COLO668 (cell line): ENCODE data around the gene TSHR.
A peak's percentile ranks its signal among the peaks of the same experiment; 100 is the strongest.
"Not testable (repeated sequence)": the region's sequence is repeated elsewhere in the genome, so short reads cannot be mapped to it uniquely, and the experiment has no call there.

Experiments
- DNase-seq: peaks from one replicate; lab custom pipeline; 2025; ENCODE audit not compliant: unreplicated experiment; lab: John Stamatoyannopoulos, UW

TSHR gene

DNA sequence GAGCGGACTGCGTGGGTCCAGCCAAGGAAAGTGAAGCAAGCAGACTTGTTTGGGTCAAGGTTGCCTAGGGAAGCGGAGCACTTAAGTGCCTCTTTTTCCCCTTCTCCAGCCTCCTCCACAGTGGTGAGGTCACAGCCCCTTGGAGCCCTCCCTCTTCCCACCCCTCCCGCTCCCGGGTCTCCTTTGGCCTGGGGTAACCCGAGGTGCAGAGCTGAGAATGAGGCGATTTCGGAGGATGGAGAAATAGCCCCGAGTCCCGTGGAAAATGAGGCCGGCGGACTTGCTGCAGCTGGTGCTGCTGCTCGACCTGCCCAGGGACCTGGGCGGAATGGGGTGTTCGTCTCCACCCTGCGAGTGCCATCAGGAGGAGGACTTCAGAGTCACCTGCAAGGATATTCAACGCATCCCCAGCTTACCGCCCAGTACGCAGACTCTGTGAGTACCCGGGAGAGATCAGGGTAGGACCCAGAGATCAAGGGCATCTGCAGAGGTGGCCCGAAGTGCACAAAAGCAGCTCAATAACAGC lies at the start of gene TSHR:
Gene TSHR, plus strand, starts transcription at position 206 of the 526 bp plus-strand sequence. Its CDS starts 60 bp downstream, at position 266.
- DNase-seq: no peak

DNA sequence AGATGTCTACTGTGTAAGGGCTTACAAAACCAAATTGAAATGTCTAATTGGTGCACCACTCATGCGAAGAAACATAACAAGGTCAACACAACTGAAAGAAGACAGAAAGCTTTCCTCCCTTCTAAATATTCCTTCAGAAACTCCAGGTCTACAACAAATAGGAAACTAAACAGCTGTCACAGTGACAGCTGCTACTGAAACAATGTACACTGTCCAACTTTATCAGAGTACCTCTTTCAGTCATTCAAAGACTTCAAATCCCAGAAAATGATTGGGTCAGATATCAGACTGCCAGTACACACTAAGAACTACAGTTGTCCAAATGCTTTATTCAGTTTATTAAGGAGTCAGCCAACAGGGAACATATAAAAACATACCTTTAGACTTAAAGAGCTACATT lies 49.1 kb upstream of the TSHR start:
- no peak for DNase-seq

DNA sequence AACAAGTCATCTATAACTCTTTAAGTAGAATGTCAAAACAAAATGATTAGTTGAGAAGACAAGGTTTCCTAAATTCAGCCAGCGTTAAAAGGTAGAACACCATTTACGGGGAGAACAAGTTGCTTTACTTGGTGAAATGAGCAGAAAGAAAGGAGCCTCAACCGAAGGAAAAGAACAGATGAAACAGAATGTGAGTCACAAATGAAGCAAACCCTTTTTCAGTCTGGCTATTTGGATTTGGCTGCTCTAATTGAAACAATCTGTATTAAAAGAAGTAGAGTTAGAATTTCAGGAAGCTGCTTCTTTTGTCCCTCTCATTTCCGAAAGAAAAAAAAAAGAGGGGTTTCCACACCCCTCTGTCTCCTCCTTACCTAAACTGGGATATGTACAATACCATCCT lies 48.5 kb upstream of the TSHR start:
- DNase-seq: no peak

DNA sequence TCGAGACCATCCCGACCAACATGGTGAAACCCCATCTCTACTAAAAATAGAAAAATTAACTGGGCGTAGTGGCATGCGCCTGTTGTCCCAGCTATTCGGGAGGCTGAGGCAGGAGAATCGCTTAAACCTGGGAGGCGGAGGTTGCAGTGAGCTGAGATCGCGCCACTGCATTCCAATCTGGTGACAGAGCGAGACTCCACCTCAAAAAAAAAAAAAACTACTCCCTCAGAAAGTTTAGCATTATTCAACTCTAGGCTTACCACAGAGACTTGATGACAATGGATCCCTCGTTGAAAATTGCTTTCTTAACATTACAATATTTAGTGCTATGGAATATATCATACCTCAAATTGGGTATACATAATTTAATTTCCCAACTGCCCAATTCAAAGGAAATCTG lies 43.4 kb upstream of the TSHR start:
- DNase-seq: not testable (repeated sequence)

DNA sequence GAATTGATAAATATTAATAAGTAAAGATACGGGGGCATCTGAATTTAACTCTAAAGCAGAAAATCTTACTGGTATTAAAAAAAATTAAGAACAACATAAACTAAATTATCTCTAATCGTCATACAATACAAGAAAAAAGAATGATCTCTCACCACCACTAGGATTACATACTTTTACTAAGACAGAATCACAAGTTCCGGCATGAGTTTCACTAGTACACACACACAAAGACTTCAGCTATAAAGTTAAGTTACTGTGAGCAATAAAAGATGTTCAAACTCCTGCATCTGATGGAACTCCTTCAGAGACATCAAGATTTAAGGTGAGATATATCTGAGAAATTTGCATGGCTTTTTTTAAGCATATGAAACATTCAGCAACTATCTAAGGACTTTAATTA lies 35.8 kb upstream of the TSHR start:
- no peak for DNase-seq

DNA sequence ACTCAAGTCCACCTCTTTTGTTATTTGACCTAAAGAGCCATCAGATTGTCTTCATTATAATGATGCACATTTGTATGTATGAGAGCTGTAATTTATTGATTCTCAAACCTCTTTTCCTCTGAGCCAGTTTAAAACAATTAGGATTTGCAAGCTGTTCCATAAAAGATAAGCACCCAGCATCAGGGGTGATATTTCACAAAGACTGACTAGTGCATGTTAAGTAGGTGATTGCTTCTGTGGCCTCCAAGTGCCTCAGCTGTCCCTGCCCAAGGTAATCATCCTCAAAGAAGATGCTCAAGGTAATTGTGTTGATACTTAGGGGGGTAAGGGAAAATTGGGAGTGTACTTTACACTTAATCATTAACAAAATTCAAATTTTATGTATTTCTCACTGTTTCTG lies 32.1 kb upstream of the TSHR start:
- no peak for DNase-seq

DNA sequence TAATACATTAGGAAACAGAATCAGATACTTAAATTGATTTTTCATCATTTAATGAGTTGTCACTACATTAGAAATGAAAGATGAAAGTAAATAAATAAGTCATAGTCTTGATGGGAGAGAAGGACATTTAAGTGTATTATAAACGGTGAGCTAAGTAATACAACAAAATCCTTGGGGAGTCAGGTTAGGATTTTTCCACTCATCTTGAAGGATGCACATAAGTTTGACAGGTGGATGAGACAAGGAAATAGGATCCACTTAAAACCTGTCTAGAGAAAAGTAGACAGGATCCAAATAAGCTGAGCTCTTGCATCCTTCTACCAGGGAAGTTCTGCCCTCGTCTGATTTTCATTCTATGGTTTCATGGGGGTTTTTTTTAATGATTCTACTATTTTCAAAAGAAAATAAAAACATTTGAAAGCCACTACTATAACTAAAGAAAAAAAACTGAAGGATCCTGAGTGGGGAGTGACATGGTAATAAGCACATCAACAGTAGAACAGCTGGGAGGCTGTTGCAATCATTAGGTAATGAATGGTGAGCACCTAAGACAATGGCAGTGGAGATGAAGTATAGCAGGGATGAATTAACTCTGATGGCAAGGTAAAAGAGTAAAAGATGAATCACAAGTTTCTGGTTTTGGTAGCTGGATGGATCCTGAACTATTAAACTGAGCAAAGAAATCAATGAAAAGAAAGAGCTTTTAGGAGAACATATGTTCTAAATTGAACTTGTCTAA lies 30.9 kb upstream of the TSHR start:
- no peak for DNase-seq

DNA sequence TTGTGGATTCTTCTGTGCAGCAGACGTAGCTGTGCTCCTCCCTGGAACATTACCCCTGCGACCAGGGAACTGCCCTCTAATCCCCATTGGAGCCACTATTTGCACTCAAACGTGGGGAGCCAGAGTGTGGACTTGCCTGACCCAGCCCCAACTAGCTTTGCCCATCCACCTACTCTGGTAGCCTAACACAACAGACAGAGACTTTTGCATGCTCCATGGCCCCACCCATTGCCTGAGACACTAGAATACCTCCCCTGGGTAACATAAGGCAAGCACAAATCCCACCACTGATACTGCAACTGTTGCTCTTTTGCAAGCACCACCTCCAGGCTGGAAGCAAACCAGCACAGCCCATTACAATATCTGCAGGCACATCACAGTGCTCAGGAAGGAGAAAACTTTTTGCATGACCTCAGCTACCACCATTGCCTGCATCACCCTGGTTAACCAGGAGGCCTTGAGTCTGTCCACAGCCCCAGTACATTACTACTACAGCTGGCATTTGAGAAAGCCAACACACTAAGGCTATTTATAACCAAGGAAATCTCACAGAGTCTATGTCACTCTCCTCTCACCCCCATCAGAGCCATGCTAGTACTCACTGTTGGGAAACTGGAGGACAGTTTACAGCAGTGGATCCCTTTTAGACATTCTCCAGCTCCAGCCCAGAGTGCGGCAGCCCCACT lies 28.9 kb upstream of the TSHR start:
- DNase-seq: no peak

DNA sequence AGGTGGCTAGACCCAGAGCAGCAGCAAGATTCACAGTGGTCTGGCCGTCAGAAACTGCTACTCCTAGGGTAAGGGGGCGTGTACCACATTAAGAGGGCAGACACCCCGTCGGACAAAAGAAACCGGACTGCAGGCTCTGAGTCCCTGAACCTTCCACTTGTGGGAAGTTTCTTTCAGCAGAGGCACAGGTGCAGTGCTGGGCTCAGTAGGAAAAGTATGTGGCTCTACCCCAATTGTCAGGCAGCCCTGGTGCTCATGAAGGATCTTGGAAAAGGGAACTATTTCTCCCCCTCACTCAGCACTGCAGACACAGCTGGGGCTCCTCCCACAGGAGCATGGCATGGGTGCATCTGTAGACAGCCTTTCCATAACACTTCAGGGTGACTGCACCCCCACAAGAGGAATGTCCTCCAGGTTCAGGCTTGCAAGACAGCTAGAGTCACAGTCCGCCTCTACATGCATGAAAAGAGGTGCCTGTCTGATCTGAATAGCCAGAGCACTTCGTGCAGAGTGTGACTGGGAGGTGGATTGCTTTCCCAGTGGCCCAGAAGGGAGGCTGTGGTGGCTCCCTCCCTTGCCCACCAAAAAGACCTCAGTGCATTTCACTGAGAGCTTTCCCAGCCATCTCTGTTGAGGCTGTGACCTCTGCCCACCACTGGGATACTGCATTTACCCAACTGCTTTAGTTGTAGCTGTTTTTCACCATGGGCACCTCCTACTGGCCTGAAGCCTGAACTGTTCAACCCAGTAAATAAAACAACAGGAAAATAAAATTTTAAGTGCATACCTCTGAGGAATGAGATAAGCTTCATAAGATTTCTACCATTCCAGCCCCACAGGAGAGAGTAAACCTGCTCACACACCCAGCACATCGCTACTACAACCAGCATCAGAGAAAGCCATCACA lies 28.1 kb upstream of the TSHR start:
- DNase-seq: no peak

DNA sequence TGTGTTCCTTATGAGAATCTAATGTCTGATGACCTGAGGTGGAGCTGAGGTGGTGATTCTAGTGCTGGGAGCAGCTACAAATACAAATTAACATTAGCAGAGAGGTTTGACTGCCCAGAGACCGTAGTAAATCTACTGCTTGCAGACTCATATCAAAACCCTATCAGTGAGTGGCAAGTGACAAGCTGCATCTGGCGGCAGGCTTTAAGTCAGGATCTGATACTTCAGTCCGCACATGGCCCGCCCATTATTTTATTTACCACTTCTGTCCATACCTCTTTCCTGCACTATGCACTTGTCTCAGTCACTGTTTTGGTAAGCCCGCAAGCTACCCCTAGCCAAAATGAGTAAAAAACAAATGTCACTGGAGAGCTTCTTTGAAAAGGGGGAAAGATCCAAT lies 25.3 kb upstream of the TSHR start:
- no peak for DNase-seq

DNA sequence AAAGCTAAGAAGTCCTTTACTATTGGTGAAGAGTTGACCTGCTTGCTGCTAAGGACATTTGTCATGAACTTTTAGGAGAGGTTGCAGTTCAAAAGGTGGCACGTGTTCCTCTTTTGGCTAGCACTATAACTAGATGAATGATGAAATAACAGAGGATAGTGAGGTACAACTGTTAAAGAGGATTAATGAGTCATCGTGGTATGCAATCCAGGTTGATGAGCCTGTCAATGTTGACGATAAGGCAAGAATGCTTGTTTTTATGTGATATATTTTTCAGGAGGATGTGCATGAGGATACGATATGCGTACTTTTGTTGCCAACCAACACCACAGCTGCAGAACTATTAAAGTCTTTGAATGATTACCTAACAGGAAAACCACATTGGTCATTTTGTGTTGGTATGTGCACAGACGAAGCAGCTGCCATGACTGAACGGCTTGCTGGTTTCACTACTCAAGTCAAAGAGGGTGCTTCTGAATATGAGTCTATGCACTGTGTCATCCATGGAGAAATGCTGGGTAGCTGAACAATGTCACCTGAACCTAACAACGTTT lies 24.5 kb upstream of the TSHR start:
- DNase-seq: no peak

DNA sequence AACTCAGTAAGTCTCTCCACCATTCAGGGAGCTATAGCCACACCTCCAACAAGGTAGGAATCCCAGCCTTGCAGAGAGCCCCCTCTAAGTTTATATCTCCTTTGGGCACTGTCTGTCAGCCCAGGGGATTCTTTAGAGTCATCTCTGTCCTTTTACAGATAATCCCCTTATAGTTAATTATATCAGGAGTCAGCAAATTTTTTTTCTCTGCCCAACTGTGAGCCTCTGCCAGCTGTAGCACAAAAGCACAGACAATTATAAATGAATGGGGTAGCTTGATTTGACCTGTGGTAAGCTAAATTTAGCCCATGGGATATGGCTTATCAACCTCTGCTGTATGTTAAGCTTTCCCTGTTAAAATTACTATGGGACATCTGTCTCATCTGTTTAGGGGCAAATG lies 22.1 kb upstream of the TSHR start:
- DNase-seq: no peak

DNA sequence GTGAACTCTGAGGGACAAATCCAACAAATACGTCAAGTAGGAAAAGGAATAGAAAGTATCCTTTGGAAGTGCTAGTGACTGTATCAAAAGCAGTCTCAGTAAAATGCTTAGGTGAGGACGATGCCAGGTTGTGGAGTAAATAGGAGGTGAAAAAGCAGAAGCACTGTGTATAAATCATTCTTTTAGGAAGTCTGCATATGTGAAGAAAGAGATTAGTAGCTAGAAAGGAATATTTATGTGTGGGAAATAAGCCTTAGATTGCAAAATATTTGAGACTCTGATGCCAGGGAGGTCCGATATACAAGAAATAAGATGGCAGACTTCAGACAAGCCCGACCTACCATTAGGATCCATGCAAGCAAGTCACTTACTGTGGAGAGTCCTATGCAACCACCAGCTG lies 21.7 kb upstream of the TSHR start:
- DNase-seq: no peak

DNA sequence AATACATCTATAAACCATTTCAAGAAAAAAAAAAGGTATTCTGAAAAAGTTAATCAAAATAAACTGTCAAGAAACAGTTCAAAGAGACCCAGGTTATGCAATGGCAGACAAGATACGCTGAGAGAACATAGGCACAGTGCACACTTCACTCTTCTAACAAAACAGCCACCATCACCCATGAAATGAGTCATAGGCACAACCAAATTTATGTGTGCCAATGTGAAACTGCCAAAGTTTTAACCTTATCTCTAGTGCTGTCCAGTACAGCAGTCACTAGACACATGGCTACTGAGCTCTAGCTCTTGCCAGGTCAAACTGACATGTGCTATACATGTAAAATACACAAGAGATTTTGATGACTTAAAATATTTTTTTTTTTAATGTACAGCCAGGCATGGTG lies 15.3 kb upstream of the TSHR start:
- no peak for DNase-seq

DNA sequence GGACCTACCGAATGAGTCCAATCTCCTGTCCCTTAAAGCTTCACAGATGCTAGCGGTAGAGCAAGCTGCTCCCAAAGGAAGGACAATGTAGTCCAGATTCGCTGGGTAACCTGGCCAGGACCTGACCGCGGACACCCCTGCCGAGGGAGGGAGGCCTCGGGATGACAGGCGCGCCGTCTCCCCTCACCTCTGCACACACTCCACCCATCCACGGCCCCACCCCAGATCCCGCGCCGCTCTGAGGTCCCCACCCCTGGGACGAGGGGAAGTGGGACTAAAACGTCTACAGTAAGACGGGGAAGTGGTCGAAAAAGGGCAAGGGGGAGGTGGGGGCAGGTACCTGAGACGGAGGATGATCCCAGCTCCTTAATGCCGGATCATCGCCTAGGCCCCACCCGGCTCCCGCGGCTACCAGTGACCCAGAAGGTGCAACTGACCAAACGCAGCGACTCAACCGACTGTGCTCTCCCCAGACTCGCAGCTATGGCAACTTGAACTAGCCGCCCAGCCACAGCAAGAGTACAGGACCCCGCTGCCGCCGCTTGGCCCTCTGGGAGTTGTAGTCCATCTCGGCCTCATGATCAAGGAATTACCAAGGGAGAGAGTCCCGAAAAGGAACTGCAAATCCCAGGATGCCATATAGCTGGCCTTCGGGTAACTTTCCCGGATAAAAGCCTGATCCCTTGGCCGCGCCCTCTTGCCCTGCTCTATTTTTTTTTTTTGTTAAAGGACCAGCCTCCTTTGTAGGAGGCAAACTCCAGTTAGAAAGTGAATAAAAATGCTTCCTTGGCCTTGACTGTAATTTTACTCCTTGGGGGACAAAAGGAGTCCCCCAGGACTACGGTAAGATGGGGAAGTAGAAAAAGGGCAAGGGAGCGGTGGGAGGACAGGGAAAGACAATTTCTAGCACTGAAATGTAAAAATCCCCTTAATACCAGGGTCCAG lies 13.9 kb upstream of the TSHR start, which contains the start of gene CEP128:
Gene CEP128, minus strand, starts transcription at position 498 of the 945 bp plus-strand sequence.
- peak; percentile 97 for DNase-seq

DNA sequence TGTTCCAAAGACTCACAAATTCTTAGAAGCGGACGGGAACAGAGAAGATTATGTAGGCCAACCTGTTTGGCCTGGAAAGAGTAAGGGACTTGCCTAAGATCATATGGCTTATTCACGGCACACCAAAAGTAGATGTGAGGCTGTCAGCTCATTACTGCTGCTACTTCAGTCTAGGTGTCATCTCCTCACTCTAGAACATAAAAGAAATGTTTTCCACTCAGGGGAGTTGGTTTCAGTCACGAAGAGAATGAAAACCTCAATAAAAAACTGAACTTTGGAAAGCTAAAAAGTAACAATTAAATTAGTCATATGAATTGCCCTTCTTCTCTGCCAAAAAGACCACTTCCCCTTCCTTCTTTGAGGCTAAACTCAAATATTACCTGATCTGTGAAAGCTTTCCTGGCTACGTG lies 13.2 kb upstream of the TSHR start:
- no peak for DNase-seq

DNA sequence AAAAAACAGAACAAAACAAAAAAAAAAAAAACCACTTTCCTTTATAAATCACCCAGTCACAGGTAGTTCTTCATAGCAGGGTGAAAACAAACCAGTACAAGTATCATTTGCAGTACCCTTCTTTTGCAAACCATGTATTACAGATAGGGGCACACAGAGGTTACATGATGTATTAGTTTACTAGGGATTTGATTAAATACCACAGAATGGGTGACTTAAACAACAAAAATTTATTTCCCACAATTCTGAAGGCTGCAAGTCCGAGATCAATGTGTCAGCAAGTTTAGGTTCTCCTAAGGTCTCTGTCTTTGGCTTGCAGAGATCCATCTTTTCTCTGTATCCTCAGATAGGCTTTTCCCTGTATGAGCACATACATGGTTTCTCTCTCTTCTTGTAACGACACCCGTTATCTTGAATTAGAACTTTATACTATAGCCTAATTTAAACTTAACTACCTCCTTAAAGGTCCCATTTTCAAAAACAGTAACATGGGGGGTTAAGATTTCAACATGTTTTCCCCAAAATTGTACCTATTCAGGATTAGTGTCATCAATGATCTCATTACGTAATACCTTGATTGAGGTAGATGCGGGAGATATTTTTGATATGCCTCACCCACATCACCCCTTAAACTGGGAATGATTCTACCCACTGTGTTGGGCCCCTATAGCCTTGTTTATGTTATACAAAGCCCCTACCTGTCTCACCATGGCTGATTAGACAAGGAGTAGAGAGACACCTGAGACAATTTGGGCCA lies 10.4 kb upstream of the TSHR start:
- no peak for DNase-seq

DNA sequence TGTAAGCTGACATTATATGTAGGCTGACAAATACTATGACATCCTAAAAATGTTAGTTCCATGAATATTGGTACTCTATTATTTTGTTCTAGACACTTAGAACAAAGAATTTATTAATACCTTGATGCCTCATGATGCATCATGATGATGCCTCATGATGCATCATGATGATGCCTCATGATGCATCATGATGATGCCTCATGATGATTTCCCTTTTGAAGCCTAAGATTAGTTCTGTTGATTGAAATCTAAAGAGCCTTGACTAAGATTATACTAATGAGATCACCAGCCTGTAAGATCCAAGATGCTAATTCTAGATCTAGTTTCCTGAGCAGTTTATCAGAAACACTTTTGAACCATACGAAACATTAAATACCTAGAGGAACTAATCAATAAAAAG lies 9.2 kb upstream of the TSHR start:
- no peak for DNase-seq

DNA sequence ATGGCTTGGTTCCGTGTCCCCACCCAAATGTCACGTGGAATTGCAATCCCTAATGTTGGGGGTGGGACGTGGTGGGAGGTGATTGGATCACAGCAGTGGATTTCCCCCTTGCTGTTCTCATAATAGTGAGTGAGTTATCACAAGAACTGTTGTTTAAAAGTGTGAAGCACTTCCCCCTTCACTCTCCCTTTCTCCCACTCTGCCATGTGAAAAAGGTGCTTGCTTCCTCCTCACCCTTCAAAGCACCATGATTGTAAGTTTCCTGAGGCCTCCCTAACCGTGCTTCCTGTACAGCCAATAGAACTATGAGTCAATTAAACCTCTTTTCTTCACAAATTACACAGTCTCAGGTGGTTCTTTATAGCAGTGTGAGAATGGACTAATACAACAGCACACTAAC lies 8.6 kb upstream of the TSHR start:
- DNase-seq: no peak
